SK-N-SH treated with all-trans-retinoic acid at 6 μM for 48 hours (cell line): ENCODE data around the gene CLEC4D.

Experiments used
- ATAC-seq: fragments of 200-7000 bp; cut with Tn5 transposase; 3 replicates; pipeline ENCODE4 v1.9.1; 2020; ENCODE audit warnings: mild to moderate bottlenecking, moderate library complexity
- ARNTL ChIP-seq: fragments of 450-650 bp; formaldehyde crosslinking; IDR thresholded peaks from 2 replicates; pipeline ENCODE4 v1.5.0; 2020; ENCODE audit warnings: low read depth, mild to moderate bottlenecking, moderate library complexity, borderline replicate concordance
- BACH2 ChIP-seq: fragments of 250-450 bp; sonication (Bioruptor Pico); IDR thresholded peaks from 2 replicates; pipeline ENCODE4 v1.9.0; 2021; ENCODE audit warnings: mild to moderate bottlenecking, borderline replicate concordance
- CSDC2 ChIP-seq: fragments of 250-450 bp; sonication (Bioruptor Pico); IDR thresholded peaks from 2 replicates; pipeline ENCODE4 v1.5.0; 2020; ENCODE audit warnings: mild to moderate bottlenecking, moderate library complexity
- GLIS3 ChIP-seq: fragments of 250-450 bp; sonication (Bioruptor Pico); IDR thresholded peaks from 2 replicates; pipeline ENCODE4 v1.5.0; 2020; ENCODE audit warnings: mild to moderate bottlenecking, moderate library complexity
- ISL1 ChIP-seq: fragments of 250-450 bp; sonication (Bioruptor Pico); IDR thresholded peaks from 2 replicates; pipeline ENCODE4 v2.1.2; 2022; ENCODE audit warnings: mild to moderate bottlenecking, moderate library complexity
- OSR1 ChIP-seq: fragments of 250-450 bp; sonication (Bioruptor Pico); IDR thresholded peaks from 2 replicates; pipeline ENCODE4 v1.8.0; 2022; ENCODE audit warnings: moderate library complexity, mild to moderate bottlenecking, inconsistent platforms
- PPARA ChIP-seq: fragments of 250-450 bp; sonication (Bioruptor Pico); IDR thresholded peaks from 2 replicates; pipeline ENCODE4 v1.5.0; 2020; ENCODE audit warnings: mild to moderate bottlenecking, borderline replicate concordance
- SNAI2 ChIP-seq: fragments of 250-450 bp; sonication (Bioruptor Pico); IDR thresholded peaks from 2 replicates; pipeline ENCODE4 v1.5.0; 2020; ENCODE audit warnings: mild to moderate bottlenecking, moderate library complexity
- TCF4 ChIP-seq: fragments of 250-450 bp; sonication (Bioruptor Pico); IDR thresholded peaks from 2 replicates; pipeline ENCODE4 v1.8.0; 2021; ENCODE audit warnings: mild to moderate bottlenecking, moderate library complexity, borderline replicate concordance
- TOX ChIP-seq: fragments of 250-450 bp; sonication (Bioruptor Pico); IDR thresholded peaks from 2 replicates; pipeline ENCODE4 v1.8.0; 2021; ENCODE audit warnings: mild to moderate bottlenecking, moderate library complexity, borderline replicate concordance
- ZC3H10 ChIP-seq: fragments of 250-450 bp; sonication (Bioruptor Pico); IDR thresholded peaks from 2 replicates; pipeline ENCODE4 v1.5.1; 2021; ENCODE audit warnings: mild to moderate bottlenecking, moderate library complexity
- ZFP3 ChIP-seq: fragments of 250-450 bp; sonication (Bioruptor Pico); IDR thresholded peaks from 2 replicates; pipeline ENCODE4 v1.5.0; 2020; ENCODE audit warnings: mild to moderate bottlenecking, moderate library complexity
- ZFP30 ChIP-seq: fragments of 450-650 bp; formaldehyde crosslinking; IDR thresholded peaks from 2 replicates; pipeline ENCODE4 v1.5.0; 2022; ENCODE audit warnings: mild to moderate bottlenecking, moderate library complexity
- ZNF565 ChIP-seq: fragments of 450-650 bp; formaldehyde crosslinking; conservative IDR thresholded peaks from 2 replicates; pipeline ENCODE4 v1.5.0; 2020; ENCODE audit warnings: low read depth, mild to moderate bottlenecking, moderate library complexity
- ZNF70 ChIP-seq: fragments of 450-650 bp; formaldehyde crosslinking; IDR thresholded peaks from 2 replicates; pipeline ENCODE4 v1.5.0; 2020; ENCODE audit warnings: mild to moderate bottlenecking, moderate library complexity
- ZNF8 ChIP-seq: fragments of 450-650 bp; formaldehyde crosslinking; IDR thresholded peaks from 2 replicates; pipeline ENCODE4 v1.5.0; 2020; ENCODE audit warnings: mild to moderate bottlenecking, moderate library complexity
- TF ChIP-seq, protein P1 (sequence below): fragments of 250-450 bp; sonication (Bioruptor Pico); IDR thresholded peaks from 2 replicates; pipeline ENCODE4 v1.8.0; 2021; ENCODE audit warnings: low read depth, mild to moderate bottlenecking, moderate library complexity, borderline replicate concordance
- TF ChIP-seq, protein P2 (sequence below): fragments of 250-450 bp; sonication (Bioruptor Pico); IDR thresholded peaks from 2 replicates; pipeline ENCODE4 v1.5.1; 2021; ENCODE audit warnings: mild to moderate bottlenecking, moderate library complexity
- TF ChIP-seq, protein P3 (sequence below): fragments of 250-450 bp; sonication (Bioruptor Pico); IDR thresholded peaks from 2 replicates; pipeline ENCODE4 v1.5.1; 2020; ENCODE audit warnings: low read depth, mild to moderate bottlenecking, moderate library complexity
- TF ChIP-seq, protein P4 (sequence below): fragments of 250-450 bp; sonication (Bioruptor Pico); IDR thresholded peaks from 2 replicates; pipeline ENCODE4 v1.5.0; 2020; ENCODE audit warnings: mild to moderate bottlenecking, moderate library complexity

CLEC4D gene

DNA sequence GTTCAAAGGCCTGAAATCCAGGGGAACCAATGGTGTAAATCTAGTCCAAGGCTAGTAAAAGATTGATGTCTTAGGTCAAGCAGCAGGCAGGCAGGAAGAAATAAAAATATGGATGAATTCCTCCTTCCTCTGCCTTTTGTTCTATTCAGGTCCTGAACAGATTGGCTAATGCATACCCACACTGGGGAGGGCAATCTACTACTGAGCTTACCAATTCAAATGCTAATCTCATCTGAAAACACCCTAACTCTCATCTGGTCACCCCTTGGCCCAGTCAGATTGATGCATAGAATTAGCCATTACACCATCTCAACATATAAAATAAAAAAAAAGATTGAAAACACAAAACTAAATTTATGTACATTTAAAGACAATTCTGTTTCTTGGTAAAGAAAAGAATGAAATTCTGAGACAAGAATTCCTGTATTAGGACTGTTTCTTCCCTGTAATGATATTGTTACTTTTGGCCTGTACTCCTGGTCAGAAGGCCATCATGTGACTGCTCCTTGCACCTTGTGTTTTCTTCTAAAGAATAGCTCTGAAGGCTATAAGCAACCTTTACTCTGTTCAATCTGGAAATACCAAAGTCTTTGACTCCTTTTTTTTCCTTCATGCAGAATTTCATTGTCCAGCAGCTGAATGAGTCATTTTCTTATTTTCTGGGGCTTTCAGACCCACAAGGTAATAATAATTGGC, 37.6 kb upstream of the CLEC4D start:
- ATAC-seq, result no peak
- TF ChIP-seq OSR1 (CRISPR knock-in tag), result no peak

DNA sequence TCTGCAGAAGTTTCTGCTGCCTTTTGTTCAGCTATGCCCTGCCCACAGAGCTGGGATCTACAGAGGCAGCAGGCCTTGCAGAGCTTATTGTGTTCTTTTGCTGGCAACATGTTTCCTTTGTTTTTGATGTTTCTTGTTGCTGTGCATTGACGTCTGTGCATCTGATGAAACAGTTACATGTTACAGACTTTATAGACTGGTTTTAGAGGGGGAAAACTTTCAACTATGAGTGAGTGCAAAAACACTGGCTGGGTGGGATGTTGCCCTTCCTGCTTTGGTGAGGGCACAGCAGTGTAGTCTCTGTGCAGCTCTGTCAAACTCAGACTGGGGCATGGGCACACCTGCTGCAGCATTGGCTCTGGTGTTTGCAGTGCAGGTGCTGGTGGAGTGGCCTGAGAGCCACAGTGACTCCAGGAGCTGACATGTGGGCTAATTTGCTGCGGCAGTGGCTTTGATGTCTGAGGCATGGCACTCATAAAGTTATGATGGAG, 30.7 kb upstream of the CLEC4D start:
- ATAC-seq, result no peak

DNA sequence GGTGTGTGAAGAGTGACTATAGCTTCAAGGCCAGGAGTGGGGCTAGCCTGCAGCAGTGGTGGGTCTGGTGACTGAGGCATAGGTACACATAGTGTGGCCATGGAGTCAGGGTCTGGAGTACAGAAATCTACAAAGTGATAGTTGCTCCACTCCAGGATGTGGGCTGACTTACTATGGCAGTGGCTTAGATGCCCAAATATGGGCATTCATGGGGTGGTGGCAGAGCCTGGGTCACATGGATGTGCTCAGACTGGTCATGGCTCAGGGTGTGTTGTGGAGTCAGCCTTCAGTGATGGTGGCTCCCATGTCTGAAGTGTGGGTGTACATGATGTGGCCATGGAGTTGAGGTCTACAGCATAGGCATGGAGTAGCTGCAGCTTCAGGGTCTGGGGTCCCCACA, 30.2 kb upstream of the CLEC4D start:
- no peak for TF ChIP-seq ZNF70
- TF ChIP-seq, protein P1, sequence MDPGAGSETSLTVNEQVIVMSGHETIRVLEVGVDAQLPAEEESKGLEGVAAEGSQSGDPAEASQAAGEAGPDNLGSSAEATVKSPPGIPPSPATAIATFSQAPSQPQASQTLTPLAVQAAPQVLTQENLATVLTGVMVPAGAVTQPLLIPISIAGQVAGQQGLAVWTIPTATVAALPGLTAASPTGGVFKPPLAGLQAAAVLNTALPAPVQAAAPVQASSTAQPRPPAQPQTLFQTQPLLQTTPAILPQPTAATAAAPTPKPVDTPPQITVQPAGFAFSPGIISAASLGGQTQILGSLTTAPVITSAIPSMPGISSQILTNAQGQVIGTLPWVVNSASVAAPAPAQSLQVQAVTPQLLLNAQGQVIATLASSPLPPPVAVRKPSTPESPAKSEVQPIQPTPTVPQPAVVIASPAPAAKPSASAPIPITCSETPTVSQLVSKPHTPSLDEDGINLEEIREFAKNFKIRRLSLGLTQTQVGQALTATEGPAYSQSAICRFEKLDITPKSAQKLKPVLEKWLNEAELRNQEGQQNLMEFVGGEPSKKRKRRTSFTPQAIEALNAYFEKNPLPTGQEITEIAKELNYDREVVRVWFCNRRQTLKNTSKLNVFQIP, result no peak
- no peak for TF ChIP-seq SNAI2 (CRISPR knock-in tag)
- no peak for TF ChIP-seq ARNTL
- TF ChIP-seq PPARA (CRISPR knock-in tag), result no peak
- TF ChIP-seq ZC3H10 (CRISPR knock-in tag), result no peak
- TF ChIP-seq, protein P2, sequence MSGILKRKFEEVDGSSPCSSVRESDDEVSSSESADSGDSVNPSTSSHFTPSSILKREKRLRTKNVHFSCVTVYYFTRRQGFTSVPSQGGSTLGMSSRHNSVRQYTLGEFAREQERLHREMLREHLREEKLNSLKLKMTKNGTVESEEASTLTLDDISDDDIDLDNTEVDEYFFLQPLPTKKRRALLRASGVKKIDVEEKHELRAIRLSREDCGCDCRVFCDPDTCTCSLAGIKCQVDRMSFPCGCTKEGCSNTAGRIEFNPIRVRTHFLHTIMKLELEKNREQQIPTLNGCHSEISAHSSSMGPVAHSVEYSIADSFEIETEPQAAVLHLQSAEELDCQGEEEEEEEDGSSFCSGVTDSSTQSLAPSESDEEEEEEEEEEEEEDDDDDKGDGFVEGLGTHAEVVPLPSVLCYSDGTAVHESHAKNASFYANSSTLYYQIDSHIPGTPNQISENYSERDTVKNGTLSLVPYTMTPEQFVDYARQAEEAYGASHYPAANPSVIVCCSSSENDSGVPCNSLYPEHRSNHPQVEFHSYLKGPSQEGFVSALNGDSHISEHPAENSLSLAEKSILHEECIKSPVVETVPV, result no peak
- no peak for TF ChIP-seq CSDC2
- no peak for TF ChIP-seq ZNF8 (CRISPR knock-in tag)
- no peak for TF ChIP-seq ISL1 (CRISPR knock-in tag)
- no peak for TF ChIP-seq ZFP30 (CRISPR knock-in tag)
- TF ChIP-seq ZFP3, result no peak
- TF ChIP-seq BACH2 (CRISPR knock-in tag), result no peak
- ATAC-seq, result no peak

More for the DNA sequence above, 30.7 kb upstream of the CLEC4D start:
- TF ChIP-seq, protein P1, result no peak
- TF ChIP-seq ZNF70 (no peak), BACH2 (CRISPR knock-in tag) (no peak), ZNF8 (CRISPR knock-in tag) (no peak), SNAI2 (CRISPR knock-in tag) (no peak), ZNF565 (CRISPR knock-in tag) (no peak), TOX (CRISPR knock-in tag) (no peak)
- TF ChIP-seq, protein P3, sequence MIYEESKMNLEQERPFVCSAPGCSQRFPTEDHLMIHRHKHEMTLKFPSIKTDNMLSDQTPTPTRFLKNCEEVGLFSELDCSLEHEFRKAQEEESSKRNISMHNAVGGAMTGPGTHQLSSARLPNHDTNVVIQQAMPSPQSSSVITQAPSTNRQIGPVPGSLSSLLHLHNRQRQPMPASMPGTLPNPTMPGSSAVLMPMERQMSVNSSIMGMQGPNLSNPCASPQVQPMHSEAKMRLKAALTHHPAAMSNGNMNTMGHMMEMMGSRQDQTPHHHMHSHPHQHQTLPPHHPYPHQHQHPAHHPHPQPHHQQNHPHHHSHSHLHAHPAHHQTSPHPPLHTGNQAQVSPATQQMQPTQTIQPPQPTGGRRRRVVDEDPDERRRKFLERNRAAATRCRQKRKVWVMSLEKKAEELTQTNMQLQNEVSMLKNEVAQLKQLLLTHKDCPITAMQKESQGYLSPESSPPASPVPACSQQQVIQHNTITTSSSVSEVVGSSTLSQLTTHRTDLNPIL (CRISPR knock-in tag), result no peak

DNA sequence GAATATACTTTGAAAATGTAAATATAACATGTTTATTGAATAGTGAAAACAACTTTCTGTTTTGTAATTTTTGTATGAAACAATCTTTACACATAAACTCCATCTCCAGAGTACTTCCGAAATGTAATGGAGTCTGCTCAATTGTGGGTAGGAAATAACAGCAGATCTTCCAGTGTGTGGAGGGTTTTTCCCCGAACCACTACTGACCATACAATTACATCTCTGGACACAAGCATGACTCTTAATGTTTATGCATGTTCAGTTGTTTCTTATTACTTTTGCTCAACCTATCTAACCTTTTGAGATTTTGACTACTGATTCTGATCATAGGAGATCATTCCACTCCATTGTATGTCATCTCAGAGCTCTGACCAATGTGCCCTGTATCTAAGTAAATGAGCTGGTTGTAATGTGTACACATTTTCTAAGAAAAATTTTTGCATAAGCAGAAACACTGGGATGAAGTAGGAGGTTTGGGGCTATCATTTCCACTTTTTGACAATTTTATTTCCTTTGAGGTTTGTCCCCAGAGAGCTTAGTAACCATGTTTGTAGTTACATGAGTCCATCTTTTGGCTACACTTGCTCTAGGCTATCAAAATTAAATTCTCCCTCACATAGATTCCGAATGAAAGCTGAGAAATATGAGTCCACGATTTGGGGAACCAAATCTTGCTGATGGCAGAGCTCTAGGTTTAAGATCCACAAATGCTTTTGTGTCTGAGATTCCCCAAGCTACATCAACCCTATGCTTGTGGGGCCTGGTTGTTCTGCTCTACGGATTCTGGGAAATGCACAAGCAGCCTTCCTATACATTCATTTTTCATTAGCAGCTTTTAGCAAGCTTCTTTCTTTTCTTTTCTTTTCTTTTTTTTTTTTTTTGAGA, 21.4 kb upstream of the CLEC4D start:
- no peak for ATAC-seq
- TF ChIP-seq ISL1 (CRISPR knock-in tag), result no peak
- TF ChIP-seq, protein P1, result no peak
- TF ChIP-seq ZNF70, result no peak
- TF ChIP-seq TCF4 (CRISPR knock-in tag), result no peak
- no peak for TF ChIP-seq SNAI2 (CRISPR knock-in tag)
- no peak for TF ChIP-seq CSDC2
- TF ChIP-seq BACH2 (CRISPR knock-in tag), result no peak
- no peak for TF ChIP-seq GLIS3 (CRISPR knock-in tag)
- no peak for TF ChIP-seq ARNTL
- TF ChIP-seq, protein P4, sequence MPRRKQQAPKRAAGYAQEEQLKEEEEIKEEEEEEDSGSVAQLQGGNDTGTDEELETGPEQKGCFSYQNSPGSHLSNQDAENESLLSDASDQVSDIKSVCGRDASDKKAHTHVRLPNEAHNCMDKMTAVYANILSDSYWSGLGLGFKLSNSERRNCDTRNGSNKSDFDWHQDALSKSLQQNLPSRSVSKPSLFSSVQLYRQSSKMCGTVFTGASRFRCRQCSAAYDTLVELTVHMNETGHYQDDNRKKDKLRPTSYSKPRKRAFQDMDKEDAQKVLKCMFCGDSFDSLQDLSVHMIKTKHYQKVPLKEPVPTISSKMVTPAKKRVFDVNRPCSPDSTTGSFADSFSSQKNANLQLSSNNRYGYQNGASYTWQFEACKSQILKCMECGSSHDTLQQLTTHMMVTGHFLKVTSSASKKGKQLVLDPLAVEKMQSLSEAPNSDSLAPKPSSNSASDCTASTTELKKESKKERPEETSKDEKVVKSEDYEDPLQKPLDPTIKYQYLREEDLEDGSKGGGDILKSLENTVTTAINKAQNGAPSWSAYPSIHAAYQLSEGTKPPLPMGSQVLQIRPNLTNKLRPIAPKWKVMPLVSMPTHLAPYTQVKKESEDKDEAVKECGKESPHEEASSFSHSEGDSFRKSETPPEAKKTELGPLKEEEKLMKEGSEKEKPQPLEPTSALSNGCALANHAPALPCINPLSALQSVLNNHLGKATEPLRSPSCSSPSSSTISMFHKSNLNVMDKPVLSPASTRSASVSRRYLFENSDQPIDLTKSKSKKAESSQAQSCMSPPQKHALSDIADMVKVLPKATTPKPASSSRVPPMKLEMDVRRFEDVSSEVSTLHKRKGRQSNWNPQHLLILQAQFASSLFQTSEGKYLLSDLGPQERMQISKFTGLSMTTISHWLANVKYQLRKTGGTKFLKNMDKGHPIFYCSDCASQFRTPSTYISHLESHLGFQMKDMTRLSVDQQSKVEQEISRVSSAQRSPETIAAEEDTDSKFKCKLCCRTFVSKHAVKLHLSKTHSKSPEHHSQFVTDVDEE (CRISPR knock-in tag), result no peak
- TF ChIP-seq, protein P3 (CRISPR knock-in tag), result no peak
- TF ChIP-seq ZNF8 (CRISPR knock-in tag), result no peak
- TF ChIP-seq ZC3H10 (CRISPR knock-in tag), result no peak
- TF ChIP-seq TOX (CRISPR knock-in tag), result no peak
- TF ChIP-seq PPARA (CRISPR knock-in tag), result no peak
